NOMO-1 treated with dmso at 0.1 percent for 144 hours (cell line): Measurements from ENCODE around the gene SRSF3.
"Not testable (repeated sequence)": the region's sequence is repeated elsewhere in the genome, so short reads cannot be mapped to it uniquely, and the experiment has no call there.

Experiments
- DNase-seq: peaks from one replicate; lab custom pipeline; 2025; ENCODE audit not compliant: unreplicated experiment; lab: John Stamatoyannopoulos, UW

Gene SRSF3

GRCh38 chr6:36574679-36575078 is 19.5 kb upstream of the SRSF3 start:
- no peak for DNase-seq

- no peak for DNase-seq
These were observed 17.6 kb upstream of the SRSF3 start for GRCh38 chr6:36576578-36576977.

- DNase-seq: no peak
These were observed 16.9 kb upstream of the SRSF3 start for GRCh38 chr6:36577301-36577700.

- DNase-seq: no peak
These were observed 16.1 kb upstream of the SRSF3 start for GRCh38 chr6:36578030-36578429.

DNA sequence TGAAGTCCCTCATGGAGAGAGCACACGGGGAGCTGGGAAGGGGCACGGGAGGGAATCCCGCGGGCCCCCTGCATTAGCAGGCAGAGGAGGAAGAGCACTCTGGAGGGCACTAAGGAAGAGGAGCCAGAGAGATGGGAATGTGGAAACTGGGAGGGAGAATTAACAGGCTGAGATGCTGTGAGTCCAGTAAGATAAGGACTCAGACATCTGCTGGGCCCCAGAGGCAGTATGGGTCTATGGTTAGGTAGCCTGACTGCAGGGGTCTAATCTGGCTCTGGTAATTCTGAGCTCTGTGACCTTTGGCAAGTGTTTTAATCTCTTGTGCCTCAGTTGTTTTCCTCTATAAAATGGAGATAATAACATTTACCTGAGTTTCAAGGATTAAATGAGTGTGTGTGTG is 15.7 kb upstream of the SRSF3 start:
- DNase-seq: no peak

GRCh38 chr6:36580184-36580526 is 14.0 kb upstream of the SRSF3 start:
- no peak for DNase-seq

GRCh38 chr6:36581716-36582115 is 12.4 kb upstream of the SRSF3 start:
- no peak for DNase-seq

DNA sequence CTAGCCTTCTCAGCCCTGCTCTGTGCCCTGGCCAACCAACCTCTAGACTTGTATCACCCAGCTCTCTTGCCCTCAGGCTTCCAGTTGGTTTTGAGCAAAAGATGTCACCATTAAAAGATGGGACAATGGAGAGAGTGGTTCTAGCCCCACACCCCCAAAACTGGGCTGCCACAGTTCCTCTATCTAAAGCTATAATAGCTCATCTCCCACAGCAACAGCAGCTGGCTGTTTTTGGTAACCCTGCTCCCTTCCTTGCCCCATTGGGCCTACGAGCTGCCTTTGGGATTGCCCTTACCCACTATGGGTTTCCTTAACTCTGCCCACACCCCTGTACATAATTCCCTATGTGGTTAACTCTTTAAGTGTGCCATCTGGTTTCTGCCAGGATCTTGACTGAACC is 7.6 kb upstream of the SRSF3 start:
- DNase-seq: no peak

GRCh38 chr6:36589025-36589400 is 5.1 kb upstream of the SRSF3 start:
- not testable (repeated sequence) for DNase-seq

DNA sequence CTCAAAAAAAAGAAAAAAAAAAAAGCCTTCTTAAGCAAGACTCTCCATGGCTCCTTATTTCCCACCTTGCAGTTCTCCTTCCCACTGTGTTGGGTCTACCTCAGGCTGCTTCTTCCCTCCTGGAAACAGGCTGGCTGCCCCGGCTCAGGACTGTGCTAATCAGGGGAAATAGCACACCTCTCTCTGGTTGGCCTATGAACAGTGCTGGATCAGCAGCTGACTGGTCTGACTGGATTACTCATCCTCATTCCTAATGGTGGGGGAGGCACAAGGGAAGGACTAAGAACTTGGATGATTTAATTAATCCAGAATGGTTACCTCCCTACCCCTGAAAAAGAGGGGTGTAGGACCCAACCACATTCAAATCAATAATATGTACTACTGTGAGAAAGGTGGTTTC is 3.9 kb upstream of the SRSF3 start:
- DNase-seq: no peak

GRCh38 chr6:36592221-36592655 is 1.9 kb upstream of the SRSF3 start:
- DNase-seq: no peak

DNA sequence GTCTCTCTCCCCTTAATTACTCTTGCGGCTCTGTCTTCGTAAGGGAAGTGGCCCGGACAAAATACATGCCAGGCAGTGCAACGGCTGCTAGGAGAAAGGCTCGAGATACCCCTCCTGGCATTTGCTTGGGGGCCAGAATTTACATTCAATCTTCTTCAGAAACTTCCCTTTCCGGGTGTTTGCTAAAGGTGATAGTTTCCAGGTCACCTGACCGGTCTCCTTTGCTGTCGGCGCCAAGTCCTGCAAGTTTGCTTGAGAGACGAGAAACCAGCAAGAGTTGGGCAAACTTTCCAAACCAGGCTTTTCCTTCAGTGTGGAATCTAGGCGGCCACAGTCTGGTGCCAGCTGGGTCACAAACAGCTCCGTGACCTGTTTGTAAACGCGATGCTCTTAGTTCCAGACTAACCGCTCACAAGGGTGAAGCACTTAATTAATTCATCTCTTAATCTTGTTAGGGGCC is 563 bp upstream of the SRSF3 start:
- peak; percentile 85 for DNase-seq

DNA sequence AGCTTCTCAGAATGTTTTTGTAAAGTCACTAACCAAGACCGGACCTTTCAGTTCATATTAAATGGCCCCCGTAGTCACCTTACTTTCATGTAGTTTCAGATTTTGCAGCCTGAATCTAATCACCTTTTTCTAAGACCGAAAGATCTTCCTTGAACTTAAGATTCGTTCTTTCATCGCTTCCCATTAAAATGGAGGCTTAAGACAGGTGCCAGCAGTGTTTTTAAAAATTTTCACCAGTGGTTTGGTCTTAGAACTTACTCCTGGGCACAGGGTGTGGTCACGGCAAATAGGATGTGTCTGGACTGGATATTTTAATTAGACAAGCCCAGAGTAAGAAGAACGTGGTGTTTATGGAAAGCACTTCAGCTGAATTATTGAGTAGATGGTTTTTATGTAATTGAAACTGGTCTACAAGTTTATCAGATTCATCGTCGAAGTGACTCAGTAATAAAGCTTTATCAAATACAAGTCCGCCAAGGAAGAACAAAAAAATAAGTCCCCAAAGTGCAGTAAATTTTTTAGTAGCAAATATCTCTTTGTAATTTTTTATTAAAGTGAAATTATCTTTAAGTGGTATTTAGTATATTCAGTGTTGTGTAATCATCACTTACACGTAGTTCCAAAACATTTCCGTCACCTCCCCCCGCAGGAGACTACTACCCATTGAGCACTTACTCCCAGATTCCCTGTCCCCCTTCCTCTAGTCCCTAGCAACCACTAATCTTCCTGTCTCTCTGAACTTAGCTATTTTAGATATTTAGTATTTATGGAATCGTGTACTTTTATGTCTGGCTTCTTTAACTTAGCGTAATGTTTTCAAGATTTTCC is 868 bp downstream of the SRSF3 start:
- peak; percentile 10 for DNase-seq

GRCh38 chr6:36596356-36596755 is 2.2 kb downstream of the SRSF3 start:
- no peak for DNase-seq

DNA sequence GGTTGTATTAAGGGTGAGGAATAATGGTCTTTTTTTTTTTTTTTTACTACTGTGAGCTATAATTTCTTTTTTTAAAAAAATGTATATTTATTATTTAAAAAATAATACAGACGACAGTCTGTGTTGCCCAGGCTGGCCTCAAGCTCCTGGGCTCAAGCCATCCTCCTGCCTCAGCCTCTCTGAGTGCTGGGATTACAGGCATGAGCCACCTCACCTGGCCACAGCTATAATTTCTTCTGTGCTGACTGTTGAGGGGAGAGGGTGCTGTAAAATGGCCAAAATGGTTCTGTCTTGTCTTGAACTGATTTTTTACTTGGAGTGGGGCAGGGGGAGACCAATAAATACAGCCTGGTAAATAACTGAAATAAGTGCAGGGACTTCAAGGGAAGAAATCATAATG is 3.6 kb downstream of the SRSF3 start:
- no peak for DNase-seq

- DNase-seq: no peak
These were observed 4.2 kb downstream of the SRSF3 start for GRCh38 chr6:36598326-36598725.

GRCh38 chr6:36598739-36599318 is 4.7 kb downstream of the SRSF3 start:
- no peak for DNase-seq

- no peak for DNase-seq
These were observed 5.6 kb downstream of the SRSF3 start for GRCh38 chr6:36599791-36600209.

DNA sequence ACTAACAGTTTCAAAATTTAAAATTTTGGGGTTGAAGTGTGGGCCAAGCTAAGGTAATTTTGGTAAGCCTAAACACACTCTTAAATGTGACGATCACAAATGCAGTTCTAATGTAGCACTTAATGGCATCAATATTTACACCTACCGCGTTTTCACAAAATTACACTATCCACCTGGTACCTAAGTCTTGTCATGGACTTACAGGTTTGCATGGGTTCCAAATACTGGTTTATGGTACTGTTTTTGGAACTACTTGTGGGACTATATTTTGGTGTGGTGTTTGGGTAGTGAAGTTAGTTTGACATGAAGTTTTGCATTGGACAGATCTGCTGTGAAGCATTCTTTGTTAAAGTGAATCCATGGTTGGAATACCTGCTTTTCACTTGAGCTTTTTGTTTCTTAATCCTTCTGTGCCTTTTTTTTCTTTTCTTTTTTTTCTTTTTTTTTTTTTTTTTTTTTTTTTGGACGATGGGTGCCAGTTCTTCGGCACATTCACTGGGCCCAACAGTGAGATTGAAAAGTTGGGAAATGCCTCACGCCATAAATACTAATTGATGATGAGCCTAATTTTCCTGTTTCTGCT is 6.5 kb downstream of the SRSF3 start:
- DNase-seq: no peak

DNA sequence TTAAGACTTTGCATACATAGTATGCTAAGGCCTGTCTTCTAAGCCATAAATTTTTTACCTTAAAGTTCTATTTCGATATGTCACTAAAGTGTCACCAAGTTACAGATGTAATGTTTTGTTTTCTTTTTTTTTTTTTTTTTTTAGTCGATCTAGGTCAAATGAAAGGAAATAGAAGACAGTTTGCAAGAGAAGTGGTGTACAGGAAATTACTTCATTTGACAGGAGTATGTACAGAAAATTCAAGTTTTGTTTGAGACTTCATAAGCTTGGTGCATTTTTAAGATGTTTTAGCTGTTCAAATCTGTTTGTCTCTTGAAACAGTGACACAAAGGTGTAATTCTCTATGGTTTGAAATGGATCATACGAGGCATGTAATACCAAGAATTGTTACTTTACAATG is 7.7 kb downstream of the SRSF3 start:
- not testable (repeated sequence) for DNase-seq

- DNase-seq: no peak
These were observed 9.3 kb downstream of the SRSF3 start for GRCh38 chr6:36603222-36604089.
